ENCODE results near the gene TAL2. TPM values are rescaled to one million over a fixed set of nuclear protein-coding genes. Genes with fewer than 3 reads are reported as not detected.

The TAL2 gene
- total and polyA plus RNA-seq, 7 donors = 0.57 to 7.7 (median 0.88) TPM; not detected in 1

GRCh38 chr9:105706156-105706555, 43.9 kb downstream of the TAL2 start:
- no peak for ATAC-seq
- Histone ChIP-seq H3K4me1 (peaks cover 27% of the 10 kb centered on the region), H3K27ac (no peak overlapping the region), H3K27me3 (ENCODE audit: insufficient read depth in 3 of 3, low read length in 2 of 3) (no peaks in the 10 kb centered on the region), H3K4me3 (no peak overlapping the region), H3K36me3 (ENCODE audit: insufficient read depth in 1 of 2, low read depth in 1 of 2) (peaks cover 0 to 8% of the 10 kb centered on the region in 2 donors), H3K9me3 (no peaks in the 10 kb centered on the region)
- 92 to 95% (median 93%) methylated on average over 8 of the region's 8 CpGs for WGBS, 3 donors
- no peak for TF ChIP-seq CTCF (IDR thresholded peaks at IDR 0.05)
- intact Hi-C loops (cut with DNase I) = no loop called here
- DNase-seq = no peak

- Histone ChIP-seq H3K4me1 (peaks cover 35% of the 10 kb centered on the region), H3K9me3 (no peaks in the 10 kb centered on the region), H3K36me3 (ENCODE audit: insufficient read depth in 1 of 2, low read depth in 1 of 2) (peaks cover 0 to 8% of the 10 kb centered on the region in 2 donors), H3K4me3 (peak overlapping the region; percentile 58), H3K27ac (peak overlapping the region; percentile 77), H3K27me3 (ENCODE audit: insufficient read depth in 3 of 3, low read length in 2 of 3) (no peaks in the 10 kb centered on the region)
- 36 to 60% (median 36%) methylated on average over 3 of the region's 3 CpGs for WGBS, 3 donors
- ATAC-seq (no peak), DNase-seq (no peak)
- intact Hi-C loops (cut with DNase I) = no loop called here
- no peak for TF ChIP-seq CTCF (IDR thresholded peaks at IDR 0.05)
Measured at GRCh38 chr9:105708405-105708804, 46.1 kb downstream of the TAL2 start.

- ATAC-seq = peak; percentile 36 to 72 (median 60)
- no peak for TF ChIP-seq CTCF (IDR thresholded peaks at IDR 0.05)
- DNase-seq = no peak
- peak overlapping the region; percentile 77 for H3K27ac ChIP-seq
- H3K4me1 ChIP-seq = peaks cover 39% of the 10 kb centered on the region
- no peaks in the 10 kb centered on the region for H3K27me3 ChIP-seq (ENCODE audit: insufficient read depth in 3 of 3, low read length in 2 of 3)
- intact Hi-C loops (cut with DNase I) = no loop called here
- peaks cover 0 to 12% of the 10 kb centered on the region in 2 donors for H3K36me3 ChIP-seq (ENCODE audit: insufficient read depth in 1 of 2, low read depth in 1 of 2)
- no peaks in the 10 kb centered on the region for H3K9me3 ChIP-seq
- 33 to 57% (median 35%) methylated on average over 13 of the region's 13 CpGs for WGBS, 3 donors
- H3K4me3 ChIP-seq = peak overlapping the region; percentile 58
Measured at GRCh38 chr9:105710638-105711037, 48.4 kb downstream of the TAL2 start.

GRCh38 chr9:105711867-105712266, 49.6 kb downstream of the TAL2 start:
- Histone ChIP-seq H3K4me3 (peak overlapping the region; percentile 58), H3K27ac (peak overlapping the region; percentile 77), H3K27me3 (ENCODE audit: insufficient read depth in 3 of 3, low read length in 2 of 3) (no peaks in the 10 kb centered on the region), H3K4me1 (peaks cover 39% of the 10 kb centered on the region), H3K9me3 (no peaks in the 10 kb centered on the region), H3K36me3 (ENCODE audit: insufficient read depth in 1 of 2, low read depth in 1 of 2) (peaks cover 0 to 4% of the 10 kb centered on the region in 2 donors)
- ATAC-seq (peak; percentile 82 to 87 (median 84)), DNase-seq (peak in 1 of 2 donors; percentile 72)
- 23 to 38% (median 32%) methylated on average over 7 of the region's 7 CpGs for WGBS, 3 donors
- intact Hi-C loops (cut with DNase I) = no loop called here
- no peak for TF ChIP-seq CTCF (IDR thresholded peaks at IDR 0.05)

GRCh38 chr9:105712297-105712696, 50.0 kb downstream of the TAL2 start:
- no peak for TF ChIP-seq CTCF (IDR thresholded peaks at IDR 0.05)
- intact Hi-C loops (cut with DNase I) = no loop called here
- Histone ChIP-seq H3K36me3 (ENCODE audit: insufficient read depth in 1 of 2, low read depth in 1 of 2) (peaks cover 0 to 4% of the 10 kb centered on the region in 2 donors), H3K4me1 (peaks cover 39% of the 10 kb centered on the region), H3K27ac (peak overlapping the region; percentile 48), H3K27me3 (ENCODE audit: insufficient read depth in 3 of 3, low read length in 2 of 3) (no peaks in the 10 kb centered on the region), H3K9me3 (no peaks in the 10 kb centered on the region), H3K4me3 (no peak overlapping the region)
- DNase-seq (no peak), ATAC-seq (no peak)
- WGBS, 3 donors = 71 to 82% (median 78%) methylated on average over 1 of the region's 1 CpG
